ENCODE data around the gene CD55. TPM values are rescaled to one million over a fixed set of nuclear protein-coding genes. Genes with fewer than 3 reads are reported as not detected.

Gene CD55
- total and polyA plus RNA-seq, 3 experiments from 2014 or later = 61.1 to 94.6 (median 85.2) TPM

DNA sequence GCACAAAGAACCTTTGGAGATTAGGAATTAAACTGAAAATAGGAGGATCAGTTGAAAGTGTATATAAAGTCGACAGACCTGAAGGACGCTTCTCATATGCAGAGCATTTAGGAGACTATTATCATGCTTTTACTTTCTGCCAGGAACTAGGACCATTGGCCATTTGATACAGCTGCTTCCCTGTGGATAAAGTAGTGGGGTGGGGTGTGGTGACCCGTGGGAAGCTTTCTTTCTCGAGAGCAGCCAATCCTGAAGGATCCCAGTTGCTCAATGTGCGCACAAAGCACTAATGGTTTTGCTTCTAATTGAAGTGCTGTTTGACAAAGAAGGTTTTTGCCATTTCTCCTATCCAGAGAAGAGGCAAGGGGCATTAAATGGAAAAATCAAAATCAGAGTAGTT is 14.9 kb upstream of the CD55 start:
- POLR2A ChIA-PET = no interaction called here

DNA sequence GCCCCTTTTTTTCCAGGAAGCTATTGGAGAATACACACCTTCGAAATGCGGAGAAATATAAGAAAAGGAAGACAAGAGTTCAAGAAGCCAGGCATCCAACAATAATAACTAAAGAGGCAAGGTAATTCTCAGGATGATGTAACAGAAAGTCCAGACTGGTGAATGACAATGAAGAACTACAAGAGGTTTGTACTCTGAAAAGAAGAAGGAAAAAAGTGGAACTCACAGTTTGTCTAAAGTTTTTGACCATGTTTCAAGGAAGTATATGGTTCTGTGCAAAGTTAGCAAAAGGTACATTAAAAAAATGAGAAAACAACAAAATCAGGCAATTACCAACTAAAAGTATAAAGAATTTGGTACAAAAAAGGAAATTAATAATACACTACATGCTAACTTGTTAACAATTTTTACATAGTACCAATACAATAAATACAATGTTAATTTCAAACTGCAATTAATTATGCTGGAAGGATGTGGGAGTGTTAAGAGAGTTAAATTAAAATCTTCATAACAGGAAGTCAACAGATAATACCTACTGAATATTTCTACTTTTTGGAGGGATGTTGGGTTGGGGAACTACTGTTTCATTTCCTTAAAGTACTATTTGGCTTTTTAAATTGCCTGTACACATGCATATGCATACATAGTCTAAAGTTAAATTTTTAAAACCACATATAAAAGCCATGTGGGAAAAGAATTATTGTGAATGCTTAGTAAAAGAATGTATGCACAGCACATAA is 12.9 kb upstream of the CD55 start:
- H3K4me1 Mint-ChIP-seq = peaks cover 4 to 21% (median 17%) of the 10 kb centered on the region in 3 donors
- ChIA-PET POLR2A (interaction anchor here (1.9 kb wide), 1 partner anchor 13 kb away, joined by 8 read pairs; the partner anchor contains the start of gene CD55), CTCF (no interaction called here)
- no peaks in the 10 kb centered on the region for H3K9me3 Mint-ChIP-seq
- DNase-seq = no peak
- H3K27me3 ChIP-seq (ENCODE audit: insufficient read depth, low read length, poor library complexity, severe bottlenecking) = no peaks in the 10 kb centered on the region
- H3K27ac ChIP-seq (ENCODE audit: low read depth, low read length) = no peak overlapping the region
- peaks cover 0 to 3% (median 0%) of the 10 kb centered on the region in 3 donors for H3K36me3 Mint-ChIP-seq
- H3K4me3 Mint-ChIP-seq = no peak overlapping the region
- peak overlapping the region in 1 of 8 donors; percentile 12 for H3K27ac Mint-ChIP-seq
- H3K36me3 ChIP-seq (ENCODE audit: insufficient read depth, low read length) = no peaks in the 10 kb centered on the region
- no peaks in the 10 kb centered on the region for H3K9me3 ChIP-seq (ENCODE audit: low read length)
- no peak overlapping the region for H3K4me3 ChIP-seq (ENCODE audit: low read length)
- no peaks in the 10 kb centered on the region for H3K27me3 Mint-ChIP-seq
- H3K4me1 ChIP-seq (ENCODE audit: insufficient read depth, low read length) = peaks cover 14% of the 10 kb centered on the region

More for the DNA sequence above, 14.9 kb upstream of the CD55 start:
- peaks cover 0 to 11% (median 0%) of the 10 kb centered on the region in 3 donors for H3K36me3 Mint-ChIP-seq
- DNase-seq = no peak
- H3K9me3 Mint-ChIP-seq = peaks cover 0 to 6% (median 0%) of the 10 kb centered on the region in 5 donors
- H3K27ac Mint-ChIP-seq = no peak overlapping the region
- Histone ChIP-seq H3K36me3 (ENCODE audit: insufficient read depth, low read length) (no peaks in the 10 kb centered on the region), H3K27ac (ENCODE audit: low read depth, low read length) (no peak overlapping the region), H3K4me1 (ENCODE audit: insufficient read depth, low read length) (peaks cover 17% of the 10 kb centered on the region), H3K27me3 (ENCODE audit: insufficient read depth, low read length, poor library complexity, severe bottlenecking) (no peaks in the 10 kb centered on the region), H3K9me3 (ENCODE audit: low read length) (no peaks in the 10 kb centered on the region), H3K4me3 (ENCODE audit: low read length) (no peak overlapping the region)
- no peak overlapping the region for H3K4me3 Mint-ChIP-seq
- peaks cover 4 to 7% of the 10 kb centered on the region in 2 donors for H3K27me3 Mint-ChIP-seq
- CTCF ChIA-PET = no interaction called here
- H3K4me1 Mint-ChIP-seq = peaks cover 11 to 28% (median 22%) of the 10 kb centered on the region in 3 donors

DNA sequence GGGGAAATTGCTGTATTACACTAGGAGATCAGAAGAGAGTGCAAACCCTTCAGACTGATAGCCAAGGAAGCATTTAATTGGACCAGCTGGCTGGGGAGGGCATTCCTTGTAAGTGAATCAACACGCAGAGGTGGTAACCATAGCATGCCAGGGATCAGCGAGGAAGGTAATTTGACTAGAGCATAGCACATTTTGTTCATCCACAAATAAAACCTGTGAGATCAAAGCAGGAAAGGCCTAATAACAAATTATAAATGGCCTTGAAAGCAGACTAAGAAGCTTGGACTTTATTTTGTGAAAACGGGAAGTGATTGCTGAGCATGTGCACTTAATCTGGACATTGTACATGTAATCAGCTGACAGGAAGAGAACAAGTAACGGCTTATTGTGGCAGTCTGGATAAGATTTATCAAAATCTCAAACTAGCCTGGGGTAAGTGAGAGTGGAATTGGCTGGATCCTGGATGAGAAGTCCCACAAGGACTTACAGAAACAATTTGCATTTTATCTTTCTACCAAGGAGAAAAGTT is 11.7 kb upstream of the CD55 start:
- no peak overlapping the region for H3K4me3 Mint-ChIP-seq
- ChIA-PET POLR2A (interaction anchor here (1.9 kb wide), 1 partner anchor 12 kb away, joined by 8 read pairs; the partner anchor contains the start of gene CD55), CTCF (no interaction called here)
- Histone ChIP-seq H3K9me3 (ENCODE audit: low read length) (no peaks in the 10 kb centered on the region), H3K27me3 (ENCODE audit: insufficient read depth, low read length, poor library complexity, severe bottlenecking) (no peaks in the 10 kb centered on the region), H3K4me3 (ENCODE audit: low read length) (no peak overlapping the region), H3K4me1 (ENCODE audit: insufficient read depth, low read length) (peaks cover 14% of the 10 kb centered on the region), H3K27ac (ENCODE audit: low read depth, low read length) (no peak overlapping the region), H3K36me3 (ENCODE audit: insufficient read depth, low read length) (no peaks in the 10 kb centered on the region)
- H3K9me3 Mint-ChIP-seq = no peaks in the 10 kb centered on the region
- no peak for DNase-seq
- no peaks in the 10 kb centered on the region for H3K27me3 Mint-ChIP-seq
- H3K4me1 Mint-ChIP-seq = peaks cover 4 to 21% (median 17%) of the 10 kb centered on the region in 3 donors
- no peak overlapping the region for H3K27ac Mint-ChIP-seq
- H3K36me3 Mint-ChIP-seq = peaks cover 0 to 3% (median 0%) of the 10 kb centered on the region in 3 donors

DNA sequence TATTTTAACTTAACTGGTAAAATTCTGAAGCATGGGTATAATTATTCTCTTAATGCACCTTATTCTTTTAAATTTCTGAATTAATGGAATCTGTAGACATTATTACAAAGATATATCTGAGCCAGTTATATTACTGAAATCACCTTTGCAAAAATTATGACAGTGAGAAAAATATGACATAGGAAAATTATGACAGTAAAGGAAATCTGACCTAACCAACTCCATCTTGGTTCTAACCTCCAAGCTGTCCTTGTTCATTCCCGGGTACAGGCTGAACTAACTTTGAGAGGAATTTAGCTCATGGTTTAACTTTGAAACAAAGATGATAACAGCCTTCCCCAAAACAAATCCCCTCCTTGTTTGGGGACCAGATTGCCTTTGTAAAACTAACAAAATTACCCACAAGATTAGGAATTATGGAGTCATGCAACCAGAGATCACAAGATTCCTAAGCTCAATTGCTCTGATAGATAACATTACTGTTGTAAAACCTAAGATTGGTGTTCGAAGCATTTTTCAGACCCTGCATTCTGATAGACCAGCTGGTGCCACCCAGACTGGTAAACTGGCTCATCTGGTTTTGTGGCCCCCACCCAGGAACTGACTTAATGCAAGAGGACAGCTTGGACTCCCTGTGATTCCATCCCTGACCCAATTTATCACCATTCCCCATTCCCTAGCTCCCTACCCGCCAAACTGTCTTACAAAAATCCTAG is 9.4 kb upstream of the CD55 start:
- Mint-ChIP-seq H3K27ac (peak overlapping the region in 1 of 8 donors; percentile 26), H3K4me3 (no peak overlapping the region), H3K27me3 (no peaks in the 10 kb centered on the region), H3K9me3 (no peaks in the 10 kb centered on the region), H3K4me1 (peaks cover 4 to 21% (median 17%) of the 10 kb centered on the region in 3 donors), H3K36me3 (peaks cover 0 to 3% (median 0%) of the 10 kb centered on the region in 3 donors)
- POLR2A ChIA-PET = interaction anchor here (1.4 kb wide), 1 partner anchor 9 kb away, joined by 4 read pairs; the partner anchor contains the start of gene CD55
- Histone ChIP-seq H3K4me1 (ENCODE audit: insufficient read depth, low read length) (peaks cover 17% of the 10 kb centered on the region), H3K4me3 (ENCODE audit: low read length) (no peak overlapping the region), H3K27me3 (ENCODE audit: insufficient read depth, low read length, poor library complexity, severe bottlenecking) (no peaks in the 10 kb centered on the region), H3K27ac (ENCODE audit: low read depth, low read length) (no peak overlapping the region), H3K9me3 (ENCODE audit: low read length) (no peaks in the 10 kb centered on the region), H3K36me3 (ENCODE audit: insufficient read depth, low read length) (no peaks in the 10 kb centered on the region)
- CTCF ChIA-PET = interaction anchor here (1.1 kb wide), 1 partner anchor 9 kb away, joined by 3 read pairs; the partner anchor contains the start of gene CD55
- no peak for DNase-seq

DNA sequence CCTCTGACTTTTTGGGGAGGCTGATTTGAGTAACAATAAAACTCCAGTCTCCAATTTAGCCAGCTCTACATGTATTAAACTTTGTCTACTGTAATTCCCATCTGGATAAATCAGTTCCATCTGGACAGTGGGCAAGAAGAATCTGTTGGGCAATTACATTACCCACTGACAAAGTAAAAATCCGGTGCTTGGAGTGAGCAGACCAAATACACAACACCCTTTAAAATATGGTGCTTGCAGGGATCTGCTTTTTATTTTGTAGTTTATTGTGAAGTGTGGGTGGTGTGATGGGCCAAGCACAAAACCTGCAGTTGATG is 8.9 kb upstream of the CD55 start:
- Histone ChIP-seq H3K9me3 (ENCODE audit: low read length) (no peaks in the 10 kb centered on the region), H3K4me1 (ENCODE audit: insufficient read depth, low read length) (peaks cover 18% of the 10 kb centered on the region), H3K36me3 (ENCODE audit: insufficient read depth, low read length) (no peaks in the 10 kb centered on the region), H3K27me3 (ENCODE audit: insufficient read depth, low read length, poor library complexity, severe bottlenecking) (no peaks in the 10 kb centered on the region), H3K4me3 (ENCODE audit: low read length) (no peak overlapping the region), H3K27ac (ENCODE audit: low read depth, low read length) (no peak overlapping the region)
- Mint-ChIP-seq H3K27ac (no peak overlapping the region), H3K27me3 (no peaks in the 10 kb centered on the region), H3K4me3 (no peak overlapping the region), H3K4me1 (peaks cover 4 to 21% (median 17%) of the 10 kb centered on the region in 3 donors), H3K9me3 (no peaks in the 10 kb centered on the region), H3K36me3 (peaks cover 0 to 3% (median 0%) of the 10 kb centered on the region in 3 donors)
- ChIA-PET POLR2A (interaction anchor here (1.4 kb wide), 1 partner anchor 9 kb away, joined by 4 read pairs; the partner anchor contains the start of gene CD55), CTCF (interaction anchor here (1.1 kb wide), 1 partner anchor 8 kb away, joined by 3 read pairs; the partner anchor contains the start of gene CD55)
- no peak for DNase-seq

DNA sequence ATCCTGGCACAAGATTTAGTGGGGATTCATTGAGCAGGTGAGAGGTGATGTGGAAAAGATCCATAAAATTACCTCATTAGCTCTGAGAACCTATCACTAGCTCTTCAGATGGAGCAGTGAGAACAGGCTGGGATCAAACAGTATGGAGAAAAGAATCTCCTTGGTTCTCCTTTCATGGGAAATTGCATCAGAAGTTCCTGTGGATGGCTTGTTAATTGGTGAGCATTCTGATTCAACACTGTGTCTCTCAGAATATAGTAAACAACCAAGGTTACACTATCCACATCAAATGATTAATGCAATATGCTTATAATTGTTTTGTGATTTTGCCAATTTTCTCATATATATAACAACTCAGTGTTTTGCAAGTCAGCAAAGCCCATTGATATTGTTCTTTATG is 8.3 kb upstream of the CD55 start:
- Mint-ChIP-seq H3K27me3 (no peaks in the 10 kb centered on the region), H3K4me3 (no peak overlapping the region), H3K4me1 (peaks cover 4 to 21% (median 17%) of the 10 kb centered on the region in 3 donors), H3K27ac (no peak overlapping the region), H3K9me3 (no peaks in the 10 kb centered on the region), H3K36me3 (peaks cover 0 to 3% (median 0%) of the 10 kb centered on the region in 3 donors)
- no peaks in the 10 kb centered on the region for H3K27me3 ChIP-seq (ENCODE audit: insufficient read depth, low read length, poor library complexity, severe bottlenecking)
- DNase-seq = no peak
- ChIA-PET CTCF (no interaction called here), POLR2A (interaction anchor here (1.4 kb wide), 1 partner anchor 8 kb away, joined by 4 read pairs; the partner anchor contains the start of gene CD55)
- H3K27ac ChIP-seq (ENCODE audit: low read depth, low read length) = no peak overlapping the region
- no peaks in the 10 kb centered on the region for H3K36me3 ChIP-seq (ENCODE audit: insufficient read depth, low read length)
- no peaks in the 10 kb centered on the region for H3K9me3 ChIP-seq (ENCODE audit: low read length)
- no peak overlapping the region for H3K4me3 ChIP-seq (ENCODE audit: low read length)
- H3K4me1 ChIP-seq (ENCODE audit: insufficient read depth, low read length) = peaks cover 21% of the 10 kb centered on the region

DNA sequence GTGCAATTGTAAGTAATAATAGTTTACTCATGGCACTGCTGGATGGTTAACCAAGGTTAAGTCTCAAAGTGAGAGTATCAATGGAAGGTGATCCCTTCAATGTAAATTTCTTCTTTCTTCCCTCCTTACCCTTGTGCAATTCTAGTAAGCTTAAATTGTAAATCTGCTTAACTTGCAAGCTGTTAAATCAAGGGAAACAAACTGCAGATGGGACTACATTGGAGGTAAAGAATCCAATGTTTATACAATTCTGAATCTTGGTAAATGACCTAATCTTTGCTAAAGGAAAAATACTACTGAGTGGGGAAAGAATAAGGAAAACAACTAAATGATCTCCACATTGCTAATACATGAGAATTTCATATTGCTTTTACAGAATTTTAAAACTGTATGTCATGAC is 6.7 kb upstream of the CD55 start:
- H3K9me3 Mint-ChIP-seq = no peaks in the 10 kb centered on the region
- Histone ChIP-seq H3K36me3 (ENCODE audit: insufficient read depth, low read length) (no peaks in the 10 kb centered on the region), H3K4me1 (ENCODE audit: insufficient read depth, low read length) (peaks cover 11% of the 10 kb centered on the region), H3K4me3 (ENCODE audit: low read length) (no peak overlapping the region), H3K27me3 (ENCODE audit: insufficient read depth, low read length, poor library complexity, severe bottlenecking) (no peaks in the 10 kb centered on the region), H3K27ac (ENCODE audit: low read depth, low read length) (no peak overlapping the region), H3K9me3 (ENCODE audit: low read length) (no peaks in the 10 kb centered on the region)
- H3K4me1 Mint-ChIP-seq = peaks cover 0 to 9% (median 8%) of the 10 kb centered on the region in 3 donors
- no peak overlapping the region for H3K4me3 Mint-ChIP-seq
- no peaks in the 10 kb centered on the region for H3K27me3 Mint-ChIP-seq
- no peak for DNase-seq
- ChIA-PET CTCF (no interaction called here), POLR2A (no interaction called here)
- no peak overlapping the region for H3K27ac Mint-ChIP-seq
- peaks cover 0 to 3% (median 0%) of the 10 kb centered on the region in 3 donors for H3K36me3 Mint-ChIP-seq

DNA sequence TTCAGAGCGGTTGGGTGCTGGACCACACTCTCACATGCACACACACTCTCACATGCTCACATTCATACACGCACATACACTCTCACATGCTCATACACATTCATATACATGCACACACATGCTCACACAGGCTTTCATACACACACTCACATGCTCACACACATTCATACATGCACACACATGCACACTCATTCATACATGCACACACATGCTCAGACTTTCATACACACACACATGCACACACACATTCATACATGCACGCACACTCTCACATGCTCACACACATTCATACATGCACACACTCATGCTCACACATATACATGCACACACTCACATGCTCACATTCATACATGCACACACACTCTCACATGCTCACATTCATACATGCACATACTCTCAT is 6.0 kb upstream of the CD55 start:
- no peak overlapping the region for H3K27ac Mint-ChIP-seq
- Histone ChIP-seq H3K27ac (ENCODE audit: low read depth, low read length) (no peak overlapping the region), H3K36me3 (ENCODE audit: insufficient read depth, low read length) (no peaks in the 10 kb centered on the region), H3K4me3 (ENCODE audit: low read length) (no peak overlapping the region), H3K4me1 (ENCODE audit: insufficient read depth, low read length) (peaks cover 11% of the 10 kb centered on the region), H3K27me3 (ENCODE audit: insufficient read depth, low read length, poor library complexity, severe bottlenecking) (no peaks in the 10 kb centered on the region), H3K9me3 (ENCODE audit: low read length) (no peaks in the 10 kb centered on the region)
- POLR2A ChIA-PET = no interaction called here
- no peaks in the 10 kb centered on the region for H3K27me3 Mint-ChIP-seq
- peaks cover 0 to 3% (median 0%) of the 10 kb centered on the region in 3 donors for H3K36me3 Mint-ChIP-seq
- H3K9me3 Mint-ChIP-seq = no peaks in the 10 kb centered on the region
- H3K4me3 Mint-ChIP-seq = no peak overlapping the region
- DNase-seq = no peak
- H3K4me1 Mint-ChIP-seq = peaks cover 3 to 11% (median 10%) of the 10 kb centered on the region in 3 donors
- CTCF ChIA-PET = no interaction called here
